Heart left ventricle (tissue), 13 donors: Measurements from ENCODE around the gene VIT.

Source experiments
- POLR2A ChIP-seq, 2 donors: fragments of 450-650 bp; IDR thresholded peaks; one replicate each; pipeline ENCODE4 v1.6.1; 2017; ENCODE audit warnings: antibody characterized with exemption in 2 of 2, mild to moderate bottlenecking in 2 of 2, moderate library complexity in 2 of 2
- TF ChIP-seq, protein P1 (sequence below), 12 donors: fragments of 200-600 bp; sonication (generic) in 4 of 12; IDR thresholded peaks; one replicate each; pipeline versions ENCODE4 v1.5.0 to v1.8.0; 2018 to 2022; ENCODE audit warnings: antibody characterized with exemption in 12 of 12, mild to moderate bottlenecking in 5 of 12
- donor health status: ischemic (EF 13 %, LVEDD 7.1; RV severe dilation, severe dysfunction).
- donor health status: DM: no; HTN: yes; CAD: no.
- donor health status: DM: no; HTN: no; CAD: no.
- donor health status: ischemic (EF 25% LVEDD 6.9; RV normal size, moderate dysfunction).
- donor health status: ischemic (EF 25% LVEDD 5.7; RV mildly dilated, moderate dysfunction).
- donor health status: ischemic (EF 35%, LVEDD 5.7; RV mildly dilated, moderate dysfunction).
- donor health status: nonischemic (EF 11% LVEDD 7.7; RV severe dilation, severe dysfunction).
- donor health status: DM: yes; HTN: yes; CAD: no.
- donor health status: PGD.
- donor health status: ischemic (EF 29% LVEDD 5.4; RV normal size, mild dysfunction).
- donor health status: nonischemic (EF 23%, LVEDD 6.1; RV moderate dilation, normal function).

DNA sequence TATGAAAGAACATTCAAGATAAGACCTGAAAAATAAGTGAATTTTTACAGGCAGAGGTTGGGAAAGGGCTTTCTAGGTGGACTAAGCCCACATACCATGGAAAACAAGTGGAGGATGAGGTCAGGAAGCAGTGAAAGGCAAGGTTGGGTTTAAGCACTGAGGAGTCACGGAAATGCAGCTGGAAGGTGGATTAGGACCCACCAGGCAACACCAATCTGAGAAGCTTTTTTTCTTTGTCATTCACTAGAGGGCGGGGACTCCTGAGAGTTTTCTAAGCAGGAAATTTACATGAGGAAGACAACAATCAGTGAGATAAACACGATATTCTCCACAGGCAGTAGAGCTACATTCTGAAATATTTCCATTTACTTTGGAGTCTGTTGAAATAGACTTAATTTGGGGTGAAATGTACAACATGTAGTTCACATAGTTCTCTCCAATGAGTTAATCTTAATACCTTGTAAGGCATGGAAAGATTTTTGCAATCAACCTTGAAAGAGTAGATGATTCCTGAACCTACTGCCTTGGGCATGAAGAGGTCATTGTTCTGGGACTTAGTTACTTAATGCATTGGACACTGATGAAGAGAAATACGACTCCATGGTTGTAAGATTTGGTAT, 40.7 kb downstream of the VIT start:
- no peak for TF ChIP-seq POLR2A (IDR thresholded peaks at IDR 0.05)
- TF ChIP-seq, protein P1, sequence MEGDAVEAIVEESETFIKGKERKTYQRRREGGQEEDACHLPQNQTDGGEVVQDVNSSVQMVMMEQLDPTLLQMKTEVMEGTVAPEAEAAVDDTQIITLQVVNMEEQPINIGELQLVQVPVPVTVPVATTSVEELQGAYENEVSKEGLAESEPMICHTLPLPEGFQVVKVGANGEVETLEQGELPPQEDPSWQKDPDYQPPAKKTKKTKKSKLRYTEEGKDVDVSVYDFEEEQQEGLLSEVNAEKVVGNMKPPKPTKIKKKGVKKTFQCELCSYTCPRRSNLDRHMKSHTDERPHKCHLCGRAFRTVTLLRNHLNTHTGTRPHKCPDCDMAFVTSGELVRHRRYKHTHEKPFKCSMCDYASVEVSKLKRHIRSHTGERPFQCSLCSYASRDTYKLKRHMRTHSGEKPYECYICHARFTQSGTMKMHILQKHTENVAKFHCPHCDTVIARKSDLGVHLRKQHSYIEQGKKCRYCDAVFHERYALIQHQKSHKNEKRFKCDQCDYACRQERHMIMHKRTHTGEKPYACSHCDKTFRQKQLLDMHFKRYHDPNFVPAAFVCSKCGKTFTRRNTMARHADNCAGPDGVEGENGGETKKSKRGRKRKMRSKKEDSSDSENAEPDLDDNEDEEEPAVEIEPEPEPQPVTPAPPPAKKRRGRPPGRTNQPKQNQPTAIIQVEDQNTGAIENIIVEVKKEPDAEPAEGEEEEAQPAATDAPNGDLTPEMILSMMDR (IDR thresholded peaks at IDR 0.05) = no peak
